B cell (primary cell): Measurements from ENCODE around the gene REEP6.
"Not testable (repeated sequence)": the region's sequence is repeated elsewhere in the genome, so short reads cannot be mapped to it uniquely, and the experiment has no call there.

Source experiments
- CTCF ChIP-seq: fragments of 200-600 bp; IDR thresholded peaks from one replicate; pipeline ENCODE4 v1.8.0; 2022; ENCODE audit warnings: antibody characterized with exemption, mild to moderate bottlenecking
- EZH2 ChIP-seq: IDR thresholded peaks from 2 replicates; pipeline ENCODE4 v1.6.1; 2012; ENCODE audit warnings: borderline replicate concordance, low read depth, mild to moderate bottlenecking, moderate library complexity, low read length; ENCODE audit not compliant: insufficient read depth, poor library complexity, severe bottlenecking

GRCh38 chr19:1519802-1520201 is 28.8 kb downstream of the REEP6 start:
- TF ChIP-seq CTCF, EZH2: not testable (repeated sequence)
